ENCODE results near the gene SPX. TPM values are rescaled to one million over a fixed set of nuclear protein-coding genes. Genes with fewer than 3 reads are reported as not detected.

Gene SPX
- polyA plus RNA-seq, 6 donors from 2014 or later: 0.47 to 0.65 (median 0.65) TPM; not detected in 3

DNA sequence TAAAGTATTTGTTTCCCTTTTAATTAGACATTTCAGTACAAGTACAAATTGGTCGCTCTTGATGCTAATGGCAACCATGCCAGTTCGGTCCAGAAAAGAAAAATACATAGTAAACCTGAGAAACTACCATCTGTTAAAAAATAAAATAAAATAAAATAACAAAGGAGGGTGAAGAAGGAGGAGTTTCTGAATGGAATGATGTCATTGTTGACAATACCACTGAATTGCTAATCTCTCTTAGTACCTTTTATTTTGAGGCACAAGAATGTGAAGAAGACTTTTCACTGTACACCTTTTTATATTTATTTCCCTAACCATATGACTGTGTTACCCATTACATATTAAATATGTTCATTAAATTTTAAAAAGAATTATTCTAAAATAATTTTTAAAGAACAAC is 19.5 kb downstream of the SPX start:
- H3K4me1 Mint-ChIP-seq: no peaks in the 10 kb centered on the region
- H3K27ac Mint-ChIP-seq: no peak overlapping the region
- no peaks in the 10 kb centered on the region for H3K9me3 Mint-ChIP-seq
- H3K36me3 Mint-ChIP-seq: no peaks in the 10 kb centered on the region
- no peak for ATAC-seq (ENCODE audit: low read depth in 2 of 2)
- H3K27me3 Mint-ChIP-seq: peaks cover 20 to 24% (median 23%) of the 10 kb centered on the region in 3 donors
- H3K4me3 Mint-ChIP-seq: no peak overlapping the region
- no peak for DNase-seq

- ATAC-seq (ENCODE audit: low read depth in 2 of 2): no peak
- H3K9me3 Mint-ChIP-seq: no peaks in the 10 kb centered on the region
- H3K27ac Mint-ChIP-seq: no peak overlapping the region
- H3K4me1 Mint-ChIP-seq: no peaks in the 10 kb centered on the region
- no peaks in the 10 kb centered on the region for H3K36me3 Mint-ChIP-seq
- no peak for DNase-seq
- H3K4me3 Mint-ChIP-seq: no peak overlapping the region
- H3K27me3 Mint-ChIP-seq: peaks cover 20 to 23% (median 20%) of the 10 kb centered on the region in 3 donors
Measured at GRCh38 chr12:21546716-21547115, 20.6 kb downstream of the SPX start.

DNA sequence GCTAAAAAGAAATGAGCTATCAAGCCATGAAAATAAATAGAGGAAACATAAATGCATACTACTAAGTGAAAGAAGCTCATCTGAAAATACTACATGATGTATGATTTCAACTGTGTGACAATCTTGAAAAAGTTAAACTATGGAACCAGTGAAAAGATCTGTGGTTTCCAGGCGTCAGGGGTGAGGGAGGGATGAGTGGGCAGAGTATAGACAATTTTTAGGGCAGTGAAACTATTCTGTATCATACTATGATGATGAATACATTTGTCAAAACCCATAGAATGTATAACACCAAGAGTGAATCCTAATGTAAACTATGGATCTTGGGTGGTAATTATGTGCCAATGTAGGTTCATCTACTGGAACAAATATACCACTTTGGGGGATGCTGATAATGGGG is 21.3 kb downstream of the SPX start:
- H3K36me3 Mint-ChIP-seq: no peaks in the 10 kb centered on the region
- peaks cover 19 to 23% (median 20%) of the 10 kb centered on the region in 3 donors for H3K27me3 Mint-ChIP-seq
- H3K4me3 Mint-ChIP-seq: no peak overlapping the region
- no peaks in the 10 kb centered on the region for H3K9me3 Mint-ChIP-seq
- no peak for DNase-seq
- no peak for ATAC-seq (ENCODE audit: low read depth in 2 of 2)
- H3K27ac Mint-ChIP-seq: peak overlapping the region in 1 of 6 donors; percentile 4
- H3K4me1 Mint-ChIP-seq: no peaks in the 10 kb centered on the region

GRCh38 chr12:21551841-21552465 is 25.9 kb downstream of the SPX start:
- Mint-ChIP-seq H3K9me3 (peaks cover 0 to 8% (median 2%) of the 10 kb centered on the region in 7 donors), H3K27ac (no peak overlapping the region), H3K27me3 (peaks cover 7 to 12% (median 12%) of the 10 kb centered on the region in 3 donors), H3K4me1 (no peaks in the 10 kb centered on the region), H3K4me3 (no peak overlapping the region), H3K36me3 (no peaks in the 10 kb centered on the region)
- DNase-seq: no peak
- no peak for ATAC-seq (ENCODE audit: low read depth in 2 of 2)

- Mint-ChIP-seq H3K4me3 (no peak overlapping the region), H3K9me3 (peaks cover 0 to 8% (median 2%) of the 10 kb centered on the region in 7 donors), H3K27ac (peak overlapping the region in 1 of 6 donors; percentile 2)
Measured at GRCh38 chr12:21552635-21553328, 26.7 kb downstream of the SPX start.

GRCh38 chr12:21553329-21553675 is 27.2 kb downstream of the SPX start:
- Mint-ChIP-seq H3K9me3 (peaks cover 0 to 8% (median 2%) of the 10 kb centered on the region in 7 donors), H3K27ac (no peak overlapping the region), H3K27me3 (peaks cover 0 to 7% (median 7%) of the 10 kb centered on the region in 3 donors), H3K4me1 (no peaks in the 10 kb centered on the region), H3K4me3 (no peak overlapping the region), H3K36me3 (no peaks in the 10 kb centered on the region)
- no peak for DNase-seq
- ATAC-seq (ENCODE audit: low read depth in 2 of 2): no peak

More at GRCh38 chr12:21552635-21553328, 26.7 kb downstream of the SPX start:
- ATAC-seq (ENCODE audit: low read depth in 2 of 2) (no peak), DNase-seq (no peak)
- peaks cover 4 to 7% (median 7%) of the 10 kb centered on the region in 3 donors for H3K27me3 Mint-ChIP-seq
- no peaks in the 10 kb centered on the region for H3K36me3 Mint-ChIP-seq
- H3K4me1 Mint-ChIP-seq: no peaks in the 10 kb centered on the region

- ATAC-seq (ENCODE audit: low read depth in 2 of 2): no peak
- H3K4me3 Mint-ChIP-seq: no peak overlapping the region
Measured at GRCh38 chr12:21558100-21558679, 32.1 kb downstream of the SPX start.

DNA sequence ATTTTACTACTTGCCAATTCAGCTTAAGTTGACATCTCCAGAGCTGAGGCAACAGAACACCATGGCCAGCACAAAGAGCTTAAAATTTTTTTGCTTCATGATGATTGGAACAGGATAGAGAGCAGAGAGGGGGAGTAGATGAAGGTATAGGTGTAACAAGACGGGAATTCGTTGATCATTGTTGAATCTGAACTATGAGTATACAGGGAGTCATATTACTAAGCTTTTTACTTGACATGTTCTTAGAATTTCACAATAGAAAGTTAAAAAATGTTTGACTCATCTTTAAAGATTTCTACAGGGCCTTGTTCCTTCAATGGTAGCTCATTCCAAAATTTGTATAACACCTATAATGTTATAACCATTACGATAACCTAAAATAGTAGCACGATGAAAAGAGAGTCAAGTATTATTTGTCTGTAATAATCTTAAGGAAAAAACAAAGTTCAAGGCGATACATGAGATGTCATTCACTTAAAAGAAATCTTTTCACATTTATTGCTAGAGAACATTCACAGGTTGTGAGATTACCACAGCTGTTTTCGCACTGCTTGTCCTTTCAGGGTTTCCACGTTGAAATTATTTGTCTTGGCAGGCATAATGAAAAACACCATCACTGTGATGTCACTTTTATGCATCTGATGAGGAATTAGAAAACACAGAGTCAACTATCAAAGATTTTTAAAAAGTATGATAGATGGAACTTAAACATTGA is 33.9 kb downstream of the SPX start:
- H3K4me1 Mint-ChIP-seq: no peaks in the 10 kb centered on the region
- H3K36me3 Mint-ChIP-seq: no peaks in the 10 kb centered on the region
- no peak overlapping the region for H3K4me3 Mint-ChIP-seq
- ATAC-seq (ENCODE audit: low read depth in 2 of 2): no peak
- H3K9me3 Mint-ChIP-seq: no peaks in the 10 kb centered on the region
- H3K27ac Mint-ChIP-seq: no peak overlapping the region
- peaks cover 0 to 13% (median 0%) of the 10 kb centered on the region in 3 donors for H3K27me3 Mint-ChIP-seq
- DNase-seq: no peak

More at GRCh38 chr12:21558100-21558679, 32.1 kb downstream of the SPX start:
- Mint-ChIP-seq H3K4me1 (no peaks in the 10 kb centered on the region), H3K36me3 (no peaks in the 10 kb centered on the region), H3K27ac (no peak overlapping the region), H3K9me3 (peaks cover 0 to 8% (median 2%) of the 10 kb centered on the region in 7 donors), H3K27me3 (peaks cover 0 to 13% (median 4%) of the 10 kb centered on the region in 3 donors)
- no peak for DNase-seq

DNA sequence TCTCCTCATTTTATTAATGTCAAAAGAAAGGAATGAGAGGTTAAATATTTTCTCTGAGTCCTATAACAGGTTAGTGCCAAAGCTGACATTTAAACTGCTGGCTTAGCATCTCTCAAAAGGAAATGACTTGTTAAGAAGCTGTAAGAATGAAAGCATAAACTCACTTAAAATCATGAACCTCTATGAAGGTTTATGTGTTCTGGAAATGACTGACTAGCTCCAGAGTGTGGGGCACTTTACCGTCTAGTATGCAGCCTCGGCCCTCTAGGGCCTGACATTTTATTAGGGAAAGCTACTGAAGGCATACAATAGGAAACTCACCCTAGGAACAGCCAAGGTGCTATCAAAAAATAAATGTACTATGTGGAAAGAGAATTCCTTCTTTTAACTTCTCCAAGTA is 35.1 kb downstream of the SPX start:
- Mint-ChIP-seq H3K4me1 (no peaks in the 10 kb centered on the region), H3K36me3 (no peaks in the 10 kb centered on the region)
- no peak for DNase-seq

GRCh38 chr12:21562859-21563258 is 36.8 kb downstream of the SPX start:
- ATAC-seq (ENCODE audit: low read depth in 2 of 2): no peak
- no peak overlapping the region for H3K4me3 Mint-ChIP-seq
- no peaks in the 10 kb centered on the region for H3K9me3 Mint-ChIP-seq
- no peaks in the 10 kb centered on the region for H3K4me1 Mint-ChIP-seq
- DNase-seq: no peak
- peaks cover 0 to 6% (median 4%) of the 10 kb centered on the region in 3 donors for H3K27me3 Mint-ChIP-seq
- no peak overlapping the region for H3K27ac Mint-ChIP-seq
- no peaks in the 10 kb centered on the region for H3K36me3 Mint-ChIP-seq

More for the DNA sequence above, 35.1 kb downstream of the SPX start:
- H3K27me3 Mint-ChIP-seq: peaks cover 0 to 7% (median 4%) of the 10 kb centered on the region in 3 donors
- H3K9me3 Mint-ChIP-seq: no peaks in the 10 kb centered on the region
- no peak overlapping the region for H3K27ac Mint-ChIP-seq
- no peak for ATAC-seq (ENCODE audit: low read depth in 2 of 2)
- no peak overlapping the region for H3K4me3 Mint-ChIP-seq

- Mint-ChIP-seq H3K36me3 (no peaks in the 10 kb centered on the region), H3K9me3 (no peaks in the 10 kb centered on the region), H3K27ac (no peak overlapping the region), H3K27me3 (peaks cover 0 to 14% (median 6%) of the 10 kb centered on the region in 3 donors), H3K4me1 (no peaks in the 10 kb centered on the region), H3K4me3 (no peak overlapping the region)
- DNase-seq (no peak), ATAC-seq (ENCODE audit: low read depth in 2 of 2) (no peak)
Measured at GRCh38 chr12:21566223-21566906, 40.3 kb downstream of the SPX start.

GRCh38 chr12:21566907-21567394 is 40.9 kb downstream of the SPX start:
- Mint-ChIP-seq H3K27ac (no peak overlapping the region), H3K4me3 (no peak overlapping the region), H3K27me3 (peaks cover 0 to 14% (median 5%) of the 10 kb centered on the region in 3 donors), H3K9me3 (no peaks in the 10 kb centered on the region), H3K36me3 (no peaks in the 10 kb centered on the region), H3K4me1 (no peaks in the 10 kb centered on the region)
- ATAC-seq (ENCODE audit: low read depth in 2 of 2): no peak
- no peak for DNase-seq

DNA sequence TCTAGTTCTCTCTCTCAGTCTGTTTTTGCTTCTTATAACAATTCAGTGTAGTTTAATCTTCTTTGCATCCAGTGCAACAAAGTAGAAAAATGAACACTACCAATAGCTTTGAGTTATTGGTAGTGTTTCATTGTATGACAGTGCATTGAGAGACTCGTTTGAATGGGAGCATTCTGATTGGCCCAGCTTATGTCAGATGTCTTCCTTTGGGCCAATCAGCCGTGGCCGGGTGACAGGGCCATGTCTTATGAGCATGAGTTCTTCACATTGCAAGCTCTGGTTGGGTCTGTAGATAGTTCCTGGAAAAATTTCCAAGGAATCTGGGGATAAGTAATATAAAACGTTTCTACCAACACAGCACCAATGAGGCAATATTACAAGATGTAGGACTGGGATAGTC is 42.0 kb downstream of the SPX start:
- Mint-ChIP-seq H3K9me3 (no peaks in the 10 kb centered on the region), H3K4me1 (no peaks in the 10 kb centered on the region), H3K36me3 (no peaks in the 10 kb centered on the region), H3K27ac (no peak overlapping the region), H3K27me3 (peaks cover 0 to 14% (median 0%) of the 10 kb centered on the region in 3 donors), H3K4me3 (no peak overlapping the region)
- DNase-seq: no peak
- no peak for ATAC-seq (ENCODE audit: low read depth in 2 of 2)

Data from naive B cell (primary cell).